ENCODE data around the gene EIF4E1B.

- TF ChIP-seq EZH2 (IDR thresholded peaks at IDR 0.05; ENCODE audit: insufficient read depth, poor library complexity, severe bottlenecking) = no peak
- TF ChIP-seq EZH2phosphoT487 (IDR thresholded peaks at IDR 0.05; ENCODE audit: insufficient read depth, low read depth) = no peak
Measured at GRCh38 chr5:176592573-176592972, 37.9 kb upstream of the EIF4E1B start.

Data from GM23248 (cell line).